Stimulated activated CD8-positive, alpha-beta memory T cell treated with anti-CD3 and anti-CD28 coated beads, Interleukin-7, amount 100 ng/mL, for 24 hours (primary cell): Measurements from ENCODE around the gene RTN4IP1.
"Not testable (repeated sequence)": the region's sequence is repeated elsewhere in the genome, so short reads cannot be mapped to it uniquely, and the experiment has no call there.

ENCODE experiments used
- DNase-seq: peaks from one replicate; pipeline ENCODE4 v3.0.0-alpha.2; 2020; ENCODE audit warnings: low read depth

The RTN4IP1 gene

GRCh38 chr6:106627760-106628159 is 1.5 kb downstream of the RTN4IP1 start:
- not testable (repeated sequence) for DNase-seq

GRCh38 chr6:106626485-106626884 is 2.8 kb downstream of the RTN4IP1 start:
- DNase-seq: no peak

GRCh38 chr6:106623039-106623438 is 6.3 kb downstream of the RTN4IP1 start:
- no peak for DNase-seq

GRCh38 chr6:106622412-106622811 is 6.9 kb downstream of the RTN4IP1 start:
- DNase-seq: no peak

- no peak for DNase-seq
These were observed 8.2 kb downstream of the RTN4IP1 start for GRCh38 chr6:106620931-106621672.

- no peak for DNase-seq
These were observed 10.1 kb downstream of the RTN4IP1 start for GRCh38 chr6:106619223-106619622.

- no peak for DNase-seq
These were observed 11.0 kb downstream of the RTN4IP1 start for GRCh38 chr6:106618324-106618723.

- DNase-seq: no peak
These were observed 11.4 kb downstream of the RTN4IP1 start for GRCh38 chr6:106617857-106618256.

- no peak for DNase-seq
These were observed 12.0 kb downstream of the RTN4IP1 start for GRCh38 chr6:106617302-106617701.

- DNase-seq: no peak
These were observed 14.6 kb downstream of the RTN4IP1 start for GRCh38 chr6:106614592-106615257.

GRCh38 chr6:106614166-106614565 is 15.1 kb downstream of the RTN4IP1 start:
- no peak for DNase-seq

GRCh38 chr6:106613590-106613989 is 15.7 kb downstream of the RTN4IP1 start:
- no peak for DNase-seq

GRCh38 chr6:106612671-106613416 is 16.5 kb downstream of the RTN4IP1 start:
- no peak for DNase-seq

GRCh38 chr6:106611030-106611429 is 18.3 kb downstream of the RTN4IP1 start:
- no peak for DNase-seq

GRCh38 chr6:106609699-106610098 is 19.6 kb downstream of the RTN4IP1 start:
- no peak for DNase-seq

- DNase-seq: no peak
These were observed 21.1 kb downstream of the RTN4IP1 start for GRCh38 chr6:106608080-106608668.

- DNase-seq: no peak
These were observed 29.0 kb downstream of the RTN4IP1 start for GRCh38 chr6:106600329-106600728.

GRCh38 chr6:106599440-106599839 is 29.9 kb downstream of the RTN4IP1 start:
- no peak for DNase-seq

- DNase-seq: no peak
These were observed 38.0 kb downstream of the RTN4IP1 start for GRCh38 chr6:106591111-106591825.

GRCh38 chr6:106588937-106589336 is 40.4 kb downstream of the RTN4IP1 start:
- not testable (repeated sequence) for DNase-seq

- no peak for DNase-seq
These were observed 42.4 kb downstream of the RTN4IP1 start for GRCh38 chr6:106586815-106587415.
